NCI-H187 (cell line): Measurements from ENCODE around the gene NXPH4.
A peak's percentile ranks its signal among the peaks of the same experiment; 100 is the strongest.

Source experiments
- DNase-seq, 2 experiments: peaks; one replicate each; lab custom pipeline; 2025; lab: John Stamatoyannopoulos, UW

NXPH4 gene

DNA sequence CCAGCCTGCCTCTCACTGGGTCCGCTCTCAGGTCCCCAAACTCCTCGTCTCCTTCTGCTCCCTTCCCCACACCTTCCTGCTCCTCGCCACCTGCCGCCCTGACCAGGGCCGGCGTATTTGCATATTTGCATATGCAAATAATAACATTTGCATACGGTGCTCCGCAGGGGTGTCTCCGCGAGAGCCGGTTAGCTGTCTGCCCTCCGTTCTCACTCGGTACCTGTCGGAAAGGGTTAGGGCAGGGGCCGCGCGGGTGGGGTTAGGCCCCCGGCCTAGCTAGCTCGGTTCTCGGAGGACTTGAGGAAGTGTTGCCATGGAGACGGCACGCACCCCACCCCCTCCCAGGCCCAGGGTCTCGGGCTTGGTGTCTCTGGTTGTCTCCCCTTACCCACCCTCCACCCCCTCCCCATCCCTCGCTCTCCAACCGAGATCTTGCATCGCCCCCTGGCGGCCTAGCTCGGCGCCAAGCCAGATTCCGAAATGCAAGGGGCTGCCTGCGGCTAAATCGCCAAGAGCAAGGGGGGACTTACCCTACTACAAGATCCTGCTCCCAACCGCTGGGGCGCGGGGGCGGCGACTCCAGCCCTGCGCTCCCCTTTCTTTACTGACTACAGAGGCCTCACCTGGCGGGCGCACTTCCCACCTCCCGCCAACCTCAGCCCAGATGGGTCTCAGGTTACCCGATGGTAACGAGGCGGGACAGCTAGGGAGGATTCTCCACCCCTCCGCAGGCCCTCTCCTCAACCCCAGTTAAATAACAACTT, 26.3 kb downstream of the NXPH4 start:
- DNase-seq: peak; percentile 61 to 90

- peak; percentile 68 to 70 for DNase-seq
Measured at GRCh38 chr12:57243521-57244311, 27.1 kb downstream of the NXPH4 start.

DNA sequence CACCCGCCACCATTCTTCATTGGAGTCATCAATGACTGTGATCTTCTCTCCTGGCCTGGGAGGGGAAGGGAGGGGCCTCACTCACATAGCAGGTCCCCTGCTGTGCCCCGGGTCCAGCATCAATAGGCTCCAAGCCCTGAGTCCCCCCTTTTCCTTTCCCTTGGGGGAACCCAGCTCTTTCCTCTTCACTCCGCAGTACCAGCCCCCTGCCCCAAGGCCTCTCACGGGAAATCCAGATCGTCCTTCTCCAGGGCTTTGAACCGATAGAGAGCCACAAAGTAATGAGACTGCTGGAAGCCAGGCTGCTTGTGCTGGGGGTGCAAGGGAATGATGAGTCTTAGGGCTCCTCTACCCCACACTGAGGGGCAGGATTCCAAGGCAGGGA, 27.7 kb downstream of the NXPH4 start:
- no peak for DNase-seq

GRCh38 chr12:57247041-57247440, 30.4 kb downstream of the NXPH4 start:
- DNase-seq: no peak

- DNase-seq: no peak
Measured at GRCh38 chr12:57248934-57249742, 32.5 kb downstream of the NXPH4 start.

GRCh38 chr12:57250541-57250940, 33.9 kb downstream of the NXPH4 start:
- no peak for DNase-seq

DNA sequence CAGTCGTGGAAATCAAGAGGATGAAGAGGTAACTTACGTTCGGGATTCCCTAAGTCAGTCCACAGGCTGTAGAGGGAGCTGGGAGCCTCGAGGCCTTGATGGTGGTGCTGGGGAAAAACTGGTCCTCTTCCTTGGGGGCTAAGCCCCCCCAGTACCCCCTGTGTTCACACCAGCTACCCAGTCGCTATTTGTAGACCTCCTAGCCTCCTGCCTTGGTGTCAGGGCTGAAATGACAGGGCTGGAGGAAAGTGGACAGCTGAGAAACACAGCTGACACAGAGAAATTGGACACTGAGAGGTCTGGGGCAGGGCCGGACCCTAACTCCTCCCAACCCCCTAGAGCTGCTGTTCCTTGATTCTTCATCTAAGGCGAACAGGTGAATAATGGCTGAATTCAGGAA, 34.4 kb downstream of the NXPH4 start, which contains the start of gene STAC3:
TSS of gene STAC3 (minus strand) at position 232 of the 400 bp plus-strand sequence. CDS start 1,551 bp downstream, outside the sequence.
- DNase-seq: no peak

- DNase-seq: no peak
Measured at GRCh38 chr12:57254506-57255280, 38.1 kb downstream of the NXPH4 start.

GRCh38 chr12:57255916-57256315, 39.3 kb downstream of the NXPH4 start:
- DNase-seq: no peak

- no peak for DNase-seq
Measured at GRCh38 chr12:57258977-57259970, 42.7 kb downstream of the NXPH4 start.

DNA sequence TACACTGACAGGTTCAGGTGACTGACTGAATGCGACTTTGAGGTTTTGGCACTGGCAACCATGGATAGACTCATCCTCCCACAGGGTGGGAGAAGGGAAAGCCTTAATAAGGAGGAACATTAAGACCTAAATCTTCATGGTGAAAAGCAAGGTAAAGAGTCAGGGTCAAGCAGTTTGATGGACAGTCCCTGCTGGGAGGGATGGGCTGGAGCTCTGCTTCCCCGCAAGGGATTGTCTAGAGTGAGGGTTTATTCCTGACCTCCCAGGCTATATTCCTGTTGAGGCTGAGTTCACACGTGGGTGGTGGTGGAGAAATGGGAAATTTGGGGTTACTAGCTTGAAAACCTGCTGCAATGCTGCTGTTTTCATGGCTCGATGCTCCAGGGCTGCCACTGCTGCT, 43.8 kb downstream of the NXPH4 start:
- DNase-seq: no peak

DNA sequence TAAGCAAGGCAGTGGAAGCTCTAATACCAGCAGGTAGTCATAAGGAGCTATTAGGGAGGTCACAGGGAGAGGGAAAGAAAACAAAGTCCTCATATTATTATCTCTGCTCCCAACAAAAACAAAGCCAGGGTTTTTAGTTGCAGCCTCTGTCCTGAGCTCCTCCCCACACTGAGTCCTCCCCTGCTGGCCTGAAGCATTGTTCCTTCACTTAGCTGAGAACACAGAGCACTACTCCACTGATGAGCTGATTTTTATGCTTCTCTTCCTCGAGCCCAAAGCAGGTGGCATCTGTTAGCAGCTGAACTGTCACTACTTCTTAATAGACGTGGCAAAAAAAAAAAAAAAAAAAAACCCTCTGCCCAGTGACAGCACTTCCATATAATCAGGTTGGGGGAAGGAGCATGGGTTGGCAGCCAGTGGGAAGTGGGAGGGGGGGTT, 44.9 kb downstream of the NXPH4 start:
- DNase-seq: peak; percentile 43 to 65

GRCh38 chr12:57262126-57262822, 45.7 kb downstream of the NXPH4 start:
- no peak for DNase-seq

DNA sequence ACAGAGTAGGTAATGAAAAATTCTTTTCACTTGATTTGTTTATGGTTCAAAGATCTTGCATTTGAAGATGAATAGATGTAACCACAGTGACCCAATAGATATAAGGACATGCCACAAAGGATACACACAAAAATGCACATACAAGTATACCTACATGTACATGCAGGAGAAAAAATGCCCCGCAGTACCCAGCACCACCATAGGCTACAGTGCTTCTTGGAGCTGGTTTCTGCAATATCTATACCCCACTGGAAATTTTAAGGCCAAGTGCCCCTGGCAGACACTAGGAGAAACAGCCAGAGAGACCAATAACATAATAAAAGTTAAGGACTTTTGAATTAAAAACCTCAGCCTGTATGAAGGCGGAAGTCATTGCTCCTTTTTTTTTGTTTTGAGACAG, 46.5 kb downstream of the NXPH4 start:
- no peak for DNase-seq

GRCh38 chr12:57266681-57267080, 50.1 kb downstream of the NXPH4 start:
- DNase-seq: no peak

GRCh38 chr12:57268264-57268663, 51.7 kb downstream of the NXPH4 start:
- no peak for DNase-seq

- no peak for DNase-seq
Measured at GRCh38 chr12:57270966-57271470, 54.4 kb downstream of the NXPH4 start.

GRCh38 chr12:57272337-57273151, 56.0 kb downstream of the NXPH4 start:
- no peak for DNase-seq

- DNase-seq: no peak
Measured at GRCh38 chr12:57273516-57273915, 56.9 kb downstream of the NXPH4 start.
